Right lung (tissue), 10 donors: ENCODE results near the gene RALBP1. TPM values are rescaled to one million over a fixed set of nuclear protein-coding genes. Genes with fewer than 3 reads are reported as not detected.
A peak's percentile ranks its signal among the peaks of the same experiment; 100 is the strongest.
"Not testable (repeated sequence)": the region's sequence is repeated elsewhere in the genome, so short reads cannot be mapped to it uniquely, and the experiment has no call there.

Source experiments
- DNase-seq, 2 donors: peaks; one replicate each; pipeline ENCODE4 v3.0.0-alpha.2; 2013
- long read RNA-seq, 8 donors: transcript quantifications; one replicate each; lab custom pipeline, GENCODE V29; 2026
- polyA plus RNA-seq, 5 donors: library from polyadenylated mRNA; unstranded; fragments of 120-200 nt; gene quantifications; one replicate each; pipeline versions ENCODE4 v1.2.1 to v1.2.3, GENCODE V29; 2013; ENCODE audit warnings: inconsistent platforms in 1 of 5, low replicate concordance in 1 of 5; ENCODE audit not compliant: insufficient read length in 5 of 5, insufficient read depth in 1 of 5

The RALBP1 gene
- polyA plus RNA-seq, result 10 to 100 TPM; 42.8 to 58.4 (median 46.5) TPM
- long read RNA-seq, donor 1, full-length matches to known transcripts, result 25 of 40 reads
- long read RNA-seq, donor 1, partial matches to known transcripts, result 15 of 40 reads
- long read RNA-seq, donor 1, other reads (novel, unspliced or antisense), result 0 of 40 reads
- long read RNA-seq, donor 2, full-length matches to known transcripts, result 13 of 13 reads
- long read RNA-seq, donor 2, partial matches to known transcripts, result 0 of 13 reads
- long read RNA-seq, donor 2, other reads (novel, unspliced or antisense), result 0 of 13 reads
- long read RNA-seq, donor 3, full-length matches to known transcripts, result 19 of 33 reads
- long read RNA-seq, donor 3, partial matches to known transcripts, result 14 of 33 reads
- long read RNA-seq, donor 3, other reads (novel, unspliced or antisense), result 0 of 33 reads
- long read RNA-seq, donor 4, full-length matches to known transcripts, result 25 of 25 reads
- long read RNA-seq, donor 4, partial matches to known transcripts, result 0 of 25 reads
- long read RNA-seq, donor 4, other reads (novel, unspliced or antisense), result 0 of 25 reads
- long read RNA-seq, donor 5, full-length matches to known transcripts, result 29 of 36 reads
- long read RNA-seq, donor 5, partial matches to known transcripts, result 7 of 36 reads
- long read RNA-seq, donor 5, other reads (novel, unspliced or antisense), result 0 of 36 reads
- long read RNA-seq, donor 6, full-length matches to known transcripts, result 24 of 24 reads
- long read RNA-seq, donor 6, partial matches to known transcripts, result 0 of 24 reads
- long read RNA-seq, donor 6, other reads (novel, unspliced or antisense), result 0 of 24 reads
- long read RNA-seq, donor 7, full-length matches to known transcripts, result 13 of 13 reads
- long read RNA-seq, donor 7, partial matches to known transcripts, result 0 of 13 reads
- long read RNA-seq, donor 7, other reads (novel, unspliced or antisense), result 0 of 13 reads
- long read RNA-seq, donor 8, full-length matches to known transcripts, result 5 of 5 reads
- long read RNA-seq, donor 8, partial matches to known transcripts, result 0 of 5 reads
- long read RNA-seq, donor 8, other reads (novel, unspliced or antisense), result 0 of 5 reads

- DNase-seq, result peak; percentile 100
Observed at GRCh38 chr18:9474983-9475642, at the start of gene RALBP1. Gene RALBP1, plus strand, starts transcription at chr18:9475513. Its CDS starts 37,533 bp downstream, at chr18:9513046.

- no peak for DNase-seq
Observed at GRCh38 chr18:9426753-9427152, 48.6 kb upstream of the RALBP1 start.

GRCh38 chr18:9428301-9428706, 47.0 kb upstream of the RALBP1 start:
- no peak for DNase-seq

GRCh38 chr18:9428862-9429661, 46.3 kb upstream of the RALBP1 start:
- no peak for DNase-seq

- no peak for DNase-seq
Observed at GRCh38 chr18:9429662-9429993, 45.7 kb upstream of the RALBP1 start.

- not testable (repeated sequence) for DNase-seq
Observed at GRCh38 chr18:9430315-9430714, 45.0 kb upstream of the RALBP1 start.

GRCh38 chr18:9431296-9431695, 44.0 kb upstream of the RALBP1 start:
- no peak for DNase-seq

GRCh38 chr18:9433122-9433521, 42.2 kb upstream of the RALBP1 start:
- DNase-seq, result not testable (repeated sequence)

- peak; percentile 57 to 68 for DNase-seq
Observed at GRCh38 chr18:9433671-9434121, 41.6 kb upstream of the RALBP1 start.

GRCh38 chr18:9434122-9434701, 41.1 kb upstream of the RALBP1 start:
- DNase-seq, result no peak

- no peak for DNase-seq
Observed at GRCh38 chr18:9435041-9435440, 40.3 kb upstream of the RALBP1 start.

- no peak for DNase-seq
Observed at GRCh38 chr18:9436206-9436929, 38.9 kb upstream of the RALBP1 start.

GRCh38 chr18:9437021-9437437, 38.3 kb upstream of the RALBP1 start:
- peak; percentile 65 to 71 for DNase-seq

- DNase-seq, result no peak
Observed at GRCh38 chr18:9437672-9438071, 37.6 kb upstream of the RALBP1 start.

- DNase-seq, result no peak
Observed at GRCh38 chr18:9441061-9441460, 34.3 kb upstream of the RALBP1 start.

GRCh38 chr18:9444549-9444948, 30.8 kb upstream of the RALBP1 start:
- DNase-seq, result no peak

- DNase-seq, result no peak
Observed at GRCh38 chr18:9446839-9447238, 28.5 kb upstream of the RALBP1 start.

GRCh38 chr18:9447334-9447733, 28.0 kb upstream of the RALBP1 start:
- no peak for DNase-seq

- no peak for DNase-seq
Observed at GRCh38 chr18:9449600-9450414, 25.5 kb upstream of the RALBP1 start.
